GM18858 (cell line): ENCODE results near the gene SPACA7.
"Not testable (repeated sequence)": the region's sequence is repeated elsewhere in the genome, so short reads cannot be mapped to it uniquely, and the experiment has no call there.

Source experiments
- ATAC-seq: cut with Tn5 transposase; IDR thresholded peaks from one replicate; pipeline ENCODE4 v1.9.1; 2021; ENCODE audit not compliant: unreplicated experiment

Gene SPACA7

DNA sequence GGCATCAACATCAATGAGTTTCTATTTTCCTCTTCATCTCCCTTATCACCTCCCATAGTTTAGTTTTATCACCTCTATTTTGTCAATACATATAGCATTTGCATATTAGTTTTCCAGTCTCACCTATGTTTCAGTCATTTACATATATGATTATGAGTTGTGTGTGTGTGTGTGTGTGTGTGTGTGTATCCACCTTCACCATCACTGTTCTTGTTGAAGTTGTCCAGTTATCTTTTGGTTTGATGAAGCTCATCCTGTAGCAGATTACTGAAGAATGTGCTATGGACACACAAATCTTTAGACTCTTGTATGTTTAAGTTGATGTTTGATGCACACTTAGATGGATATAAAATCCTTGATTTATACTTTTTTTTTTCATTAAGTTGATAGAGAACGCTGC is 40.5 kb downstream of the SPACA7 start:
- no peak for ATAC-seq

DNA sequence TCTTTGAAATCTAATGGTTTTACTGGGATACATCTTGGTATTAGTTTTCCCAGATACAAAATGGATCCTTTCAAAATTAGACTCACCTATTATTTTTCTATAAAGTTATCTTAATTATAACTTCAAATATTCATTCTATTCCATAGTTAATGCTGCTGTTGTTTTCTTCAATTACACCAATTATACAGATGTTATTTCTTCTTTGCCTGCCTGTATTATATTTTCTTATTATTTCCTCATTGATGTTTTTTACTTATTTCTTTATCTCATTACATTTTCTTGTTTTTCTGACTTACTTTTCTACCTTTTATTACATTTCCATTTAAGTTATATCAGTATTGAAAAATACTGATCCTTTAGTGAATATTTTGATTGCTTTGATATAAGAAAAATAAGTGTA is 40.9 kb downstream of the SPACA7 start:
- no peak for ATAC-seq

DNA sequence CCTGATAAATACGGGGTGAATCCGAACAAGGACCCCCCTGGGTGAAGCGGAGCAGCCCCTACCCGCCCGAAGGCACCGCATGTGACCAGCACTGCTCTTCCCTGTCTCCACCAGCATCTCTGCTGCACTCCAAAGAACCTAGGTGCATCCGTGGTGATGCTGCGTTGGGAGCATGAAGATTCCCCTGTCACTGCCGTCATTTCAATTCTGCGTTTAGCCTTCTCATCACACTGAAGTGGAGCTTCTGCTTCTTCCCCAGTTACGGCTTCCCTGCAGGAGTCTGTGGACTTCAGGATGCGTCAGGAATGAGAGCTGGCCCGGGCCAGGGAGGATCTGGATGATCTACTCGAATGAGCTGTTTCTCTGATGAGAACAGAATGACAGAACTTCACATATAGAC is 47.9 kb downstream of the SPACA7 start:
- no peak for ATAC-seq

DNA sequence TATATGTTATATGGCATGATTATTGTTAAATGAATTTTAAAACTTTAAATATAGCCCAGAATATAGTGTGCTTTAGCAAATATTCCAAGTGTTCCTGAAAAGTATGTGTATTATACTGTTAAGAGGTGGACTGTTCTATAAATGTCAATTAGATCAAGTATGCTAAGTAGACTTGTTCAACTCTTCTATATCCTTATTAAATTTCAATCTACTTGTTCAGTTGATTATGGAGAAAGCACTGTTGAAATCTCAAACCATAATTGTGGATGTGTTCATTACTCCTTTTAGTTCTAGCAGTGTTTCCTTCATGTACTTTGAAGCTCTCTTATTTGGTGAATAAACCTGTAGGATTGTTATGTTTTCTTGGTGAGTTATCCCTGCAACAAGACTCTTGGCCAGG is 52.5 kb downstream of the SPACA7 start:
- ATAC-seq = no peak

DNA sequence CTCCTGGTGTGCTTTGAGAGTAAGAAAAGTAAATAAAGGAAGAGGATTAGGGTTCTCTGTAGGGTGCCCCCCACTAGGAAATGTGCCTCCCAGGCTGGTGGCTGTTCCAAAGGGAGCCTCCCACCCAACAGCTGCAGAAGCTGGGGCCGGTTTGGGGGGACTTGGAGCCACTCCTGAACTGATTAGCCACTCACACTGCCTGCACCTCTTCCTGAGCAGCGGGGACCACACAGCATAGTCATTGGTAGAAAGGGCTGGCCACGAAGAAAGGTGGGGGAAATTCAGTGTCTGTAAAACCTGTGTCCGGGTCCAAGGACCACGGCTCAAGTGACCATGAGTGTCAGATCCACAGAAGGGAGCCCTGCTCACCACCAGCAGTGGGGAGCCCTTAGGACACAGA is 55.6 kb downstream of the SPACA7 start:
- no peak for ATAC-seq

DNA sequence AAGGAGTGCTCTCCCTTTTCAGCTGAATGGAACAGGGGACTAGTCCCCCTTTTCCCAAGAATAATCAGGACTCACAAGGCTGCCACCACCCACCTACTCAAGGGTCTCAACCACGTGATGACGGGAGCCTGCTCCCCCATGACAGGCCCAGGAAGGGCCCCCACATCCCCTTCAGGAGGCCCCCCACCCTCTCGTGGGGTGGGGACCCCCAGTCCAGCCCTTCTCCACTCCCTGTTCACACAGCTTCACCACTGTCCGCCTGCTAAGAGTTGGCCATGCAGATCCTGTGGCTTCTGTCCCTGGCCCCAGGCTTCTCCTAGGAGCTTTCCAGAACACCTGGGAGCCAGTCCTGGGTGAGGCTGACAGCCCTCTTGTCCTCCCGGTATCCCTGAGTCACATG is 56.6 kb downstream of the SPACA7 start:
- ATAC-seq = not testable (repeated sequence)

DNA sequence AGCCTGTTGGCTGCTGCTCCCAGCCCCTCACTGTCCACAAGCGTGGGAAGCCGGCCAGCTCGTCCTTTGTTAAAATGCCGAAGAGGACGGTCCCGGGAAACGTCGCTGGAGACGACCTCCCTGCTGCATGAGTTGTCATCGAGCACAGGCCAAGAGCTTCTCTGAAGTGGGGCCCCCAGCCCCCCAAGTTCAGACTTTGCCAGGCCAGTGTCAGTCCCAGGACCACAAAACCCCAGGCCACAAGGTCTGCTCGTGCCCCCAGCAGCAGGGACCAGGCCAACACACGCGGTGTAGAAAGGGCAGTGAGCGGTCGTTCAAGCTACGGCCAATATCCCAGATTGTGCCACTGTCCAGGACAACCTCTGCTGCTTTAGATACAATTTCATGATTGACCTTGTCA is 57.4 kb downstream of the SPACA7 start:
- not testable (repeated sequence) for ATAC-seq

DNA sequence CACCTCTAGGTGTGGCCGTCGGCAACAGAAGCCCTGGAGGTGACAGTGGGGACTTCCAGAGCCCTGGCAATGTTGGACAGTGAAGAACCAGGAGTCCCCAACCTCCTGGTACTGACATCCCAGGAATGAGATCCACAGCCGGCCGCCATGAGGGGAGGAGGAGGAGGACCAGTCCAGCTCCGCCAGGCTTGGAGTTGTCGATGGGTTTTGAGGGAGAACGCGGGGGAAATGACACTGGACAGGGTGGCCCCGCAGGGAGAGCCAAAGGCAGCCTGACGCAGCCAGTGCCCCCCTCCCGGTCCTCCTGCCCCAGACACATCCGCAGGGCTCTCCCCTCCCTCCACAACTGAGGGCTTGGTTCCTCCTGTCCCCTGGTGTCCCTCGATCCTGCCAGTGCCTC is 57.9 kb downstream of the SPACA7 start:
- no peak for ATAC-seq

DNA sequence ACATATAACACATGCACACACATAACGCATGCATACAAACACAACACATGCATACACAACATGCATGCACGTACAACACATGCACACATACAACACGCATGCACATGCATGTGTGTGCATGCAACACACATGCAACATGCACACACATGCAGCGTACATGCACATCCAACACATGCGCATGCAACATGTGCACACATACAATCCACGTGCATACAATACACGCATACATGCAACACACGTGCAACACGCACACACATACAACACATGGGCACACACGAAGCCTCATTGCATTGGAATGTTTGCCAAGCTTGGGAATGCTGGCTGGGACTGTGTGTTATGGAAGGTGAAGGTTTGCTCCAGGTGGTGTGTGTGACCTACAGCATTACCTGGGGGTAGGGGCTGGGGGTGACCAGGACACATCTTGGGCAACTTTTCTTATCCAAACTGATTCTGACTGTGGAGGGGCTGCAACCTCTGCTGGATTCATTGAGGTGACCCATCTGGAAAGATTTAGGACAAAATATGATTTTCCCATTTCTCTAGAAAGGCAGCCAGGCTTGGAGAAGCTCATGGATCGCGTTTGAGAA is 58.9 kb downstream of the SPACA7 start:
- no peak for ATAC-seq

DNA sequence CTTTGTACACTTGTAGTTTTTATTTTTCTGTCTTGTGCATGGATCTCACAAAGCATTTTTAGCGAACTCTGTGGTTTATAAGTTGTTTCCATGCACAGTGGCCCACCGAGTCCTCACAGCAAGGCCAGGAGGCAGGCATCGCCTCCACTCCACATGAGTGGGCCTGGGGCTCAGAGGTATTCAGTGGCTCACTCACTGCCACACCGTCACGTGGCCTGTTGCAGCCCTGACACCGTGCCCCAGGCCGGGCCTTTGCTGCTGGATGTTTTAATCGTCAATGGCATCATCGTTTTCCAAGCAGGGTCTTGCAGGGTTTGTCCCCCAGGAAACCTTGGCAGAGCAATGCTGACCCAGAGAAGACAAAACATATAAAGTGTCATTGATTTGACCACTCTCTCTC is 59.8 kb downstream of the SPACA7 start:
- no peak for ATAC-seq

DNA sequence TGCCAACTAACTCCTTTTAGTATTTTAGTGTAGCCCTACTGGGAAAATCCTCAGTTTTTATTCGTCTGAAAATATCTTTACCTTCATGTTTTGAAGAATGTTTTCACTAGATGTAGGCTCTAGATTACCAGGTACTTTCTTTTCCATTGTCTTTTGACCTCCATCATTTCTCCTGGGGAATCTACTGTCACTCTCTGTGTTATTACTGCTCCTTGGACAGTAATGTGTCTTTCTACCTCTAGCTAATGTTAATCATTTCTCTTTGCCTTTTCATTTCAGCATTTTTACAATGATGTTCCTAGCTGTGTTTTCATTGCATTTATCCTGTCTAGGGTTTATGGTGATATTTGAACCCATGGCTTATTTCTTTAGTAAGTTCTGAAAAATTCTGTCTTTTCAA is 61.9 kb downstream of the SPACA7 start:
- ATAC-seq = no peak

DNA sequence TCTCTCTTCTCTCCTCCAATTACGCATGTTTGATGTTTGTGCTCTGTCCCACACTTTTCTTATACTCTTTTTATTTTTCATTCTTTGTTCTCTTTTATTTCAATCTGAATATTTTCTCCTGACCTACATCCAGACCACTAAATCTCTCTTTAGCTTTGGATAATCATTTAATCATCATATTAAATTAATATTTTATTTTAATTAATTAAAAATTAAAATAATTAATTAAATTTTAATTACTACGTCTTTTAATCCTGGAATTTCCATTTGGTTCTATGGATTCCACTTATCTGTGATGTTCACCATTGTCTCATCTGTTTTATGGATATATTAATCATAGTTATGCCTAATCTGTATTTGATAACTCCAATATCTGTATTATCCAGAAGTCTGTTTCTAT is 62.4 kb downstream of the SPACA7 start:
- no peak for ATAC-seq

DNA sequence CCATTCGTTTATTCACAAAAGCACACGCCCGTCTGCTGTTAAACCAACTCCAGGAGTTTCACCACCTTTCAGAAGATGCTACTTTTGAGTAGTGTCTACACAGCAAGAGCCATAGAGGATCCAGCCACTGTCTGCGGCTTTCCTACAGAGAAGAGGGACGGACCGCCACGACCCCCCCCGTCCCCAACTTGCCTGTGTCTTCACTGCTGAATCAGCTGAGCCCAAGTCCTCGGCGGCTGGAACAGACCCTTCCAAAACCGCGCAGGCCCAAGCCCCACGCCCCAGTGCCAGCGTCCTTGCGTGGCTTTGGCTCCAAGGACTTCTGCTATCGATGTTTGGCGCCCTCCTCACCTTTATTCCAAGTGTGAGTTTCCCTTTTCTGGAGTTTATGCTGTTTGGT is 65.1 kb downstream of the SPACA7 start:
- ATAC-seq = no peak

DNA sequence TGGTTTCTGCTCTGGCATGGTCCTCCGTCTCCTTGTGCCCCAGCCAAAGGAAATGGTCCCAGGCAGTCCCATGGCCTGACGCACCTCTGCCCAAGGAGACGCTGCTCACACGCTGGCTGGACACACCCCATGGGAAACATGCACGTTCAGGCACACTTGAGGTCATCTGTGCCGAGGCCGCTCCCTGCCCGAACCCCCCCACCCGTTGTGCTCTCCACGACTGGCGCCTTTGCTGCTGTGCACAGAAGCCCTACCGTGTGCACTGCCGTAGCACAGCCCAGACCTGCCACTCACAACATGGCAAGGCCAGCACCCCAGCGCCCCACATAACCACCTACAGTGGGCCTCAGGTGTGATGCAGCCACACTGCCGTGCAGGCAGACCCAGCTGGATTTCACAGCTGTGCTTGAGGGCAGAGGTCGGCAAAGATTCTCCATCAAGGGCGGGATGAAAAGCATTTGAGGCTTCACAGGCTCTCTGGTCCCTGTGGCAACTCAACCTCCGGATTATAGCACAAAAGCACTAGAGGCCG is 65.7 kb downstream of the SPACA7 start:
- ATAC-seq = no peak

DNA sequence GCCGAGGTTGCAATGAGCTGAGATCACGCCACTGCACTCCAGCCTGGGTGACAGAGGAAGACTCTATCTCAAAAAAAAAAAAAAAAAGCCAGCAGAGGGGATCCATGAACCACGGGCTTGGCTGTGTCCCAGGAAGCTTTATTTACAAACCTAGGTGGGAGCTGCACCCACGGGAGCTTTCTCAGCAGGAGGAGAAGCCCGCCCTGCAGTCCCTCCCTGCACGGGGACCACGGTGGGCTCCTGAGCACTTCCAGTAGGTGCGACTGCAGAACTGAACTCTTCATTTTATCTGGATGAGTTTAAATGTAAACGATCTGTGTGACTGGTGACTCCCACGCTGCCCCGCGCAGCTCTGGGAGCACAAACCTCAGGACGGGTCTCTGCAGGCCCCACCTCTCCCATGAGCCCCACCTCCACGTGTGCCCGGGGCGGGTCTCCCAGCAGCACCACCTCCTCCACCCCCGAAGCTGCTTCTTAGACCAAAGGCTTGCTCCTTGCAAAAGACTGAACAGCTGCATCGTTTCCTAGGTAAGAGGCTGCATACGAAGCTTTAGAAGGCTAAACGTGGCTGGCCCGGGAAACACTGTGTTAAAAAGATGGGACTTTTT is 66.4 kb downstream of the SPACA7 start:
- no peak for ATAC-seq

DNA sequence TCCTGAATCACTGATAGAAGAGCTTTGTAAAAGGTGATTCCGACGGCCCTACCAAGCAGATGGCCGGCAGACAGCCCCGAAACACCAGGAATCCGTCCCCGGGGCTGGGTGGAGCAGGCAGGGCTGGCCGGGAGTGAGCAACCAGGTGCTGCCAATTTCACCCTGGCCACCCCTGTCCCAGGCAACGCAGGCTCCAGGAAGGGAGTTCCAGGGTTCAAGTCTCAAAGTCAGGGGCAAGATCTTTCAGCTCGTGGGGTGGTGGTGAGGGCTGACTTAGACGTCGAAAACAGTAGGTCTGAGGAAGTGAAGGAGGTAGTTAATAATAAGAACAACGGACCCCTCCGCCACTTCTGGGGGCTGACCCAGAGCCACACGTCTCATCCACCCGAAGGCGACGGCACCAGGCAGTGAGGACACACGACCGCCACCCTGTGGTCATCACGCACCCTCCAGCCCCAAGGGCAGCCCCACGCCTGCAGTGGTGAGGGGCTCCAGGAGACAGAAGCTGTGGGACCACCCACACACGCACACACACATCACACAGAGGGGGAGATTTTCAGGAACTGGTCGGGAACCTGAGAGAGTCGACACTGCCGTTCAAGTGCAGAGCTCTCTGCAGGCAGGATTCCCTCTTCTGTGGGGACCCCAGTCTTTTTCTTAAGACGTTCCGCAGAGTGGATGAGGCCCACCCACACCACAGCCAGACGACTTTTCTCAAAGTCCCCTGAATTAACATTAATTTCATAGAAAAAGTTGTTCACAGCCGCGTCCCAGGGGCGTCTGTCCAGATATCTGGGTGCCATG is 67.2 kb downstream of the SPACA7 start:
- ATAC-seq = no peak

DNA sequence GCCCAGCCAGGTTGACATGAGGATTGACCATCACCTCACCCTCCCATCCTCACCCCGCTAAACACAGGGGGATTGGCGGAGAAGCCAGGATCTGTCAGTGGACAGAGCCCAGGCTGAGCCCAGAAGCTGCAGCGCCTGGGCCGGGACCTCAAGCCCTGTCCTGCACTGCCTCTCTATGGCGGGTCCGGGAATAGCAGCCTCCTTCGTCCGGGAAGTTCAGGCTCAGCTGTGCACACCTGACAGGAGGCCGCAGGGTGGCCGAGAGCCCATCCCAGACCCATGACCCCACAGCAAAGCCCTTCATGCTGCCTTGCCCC is 67.8 kb downstream of the SPACA7 start:
- ATAC-seq = no peak

DNA sequence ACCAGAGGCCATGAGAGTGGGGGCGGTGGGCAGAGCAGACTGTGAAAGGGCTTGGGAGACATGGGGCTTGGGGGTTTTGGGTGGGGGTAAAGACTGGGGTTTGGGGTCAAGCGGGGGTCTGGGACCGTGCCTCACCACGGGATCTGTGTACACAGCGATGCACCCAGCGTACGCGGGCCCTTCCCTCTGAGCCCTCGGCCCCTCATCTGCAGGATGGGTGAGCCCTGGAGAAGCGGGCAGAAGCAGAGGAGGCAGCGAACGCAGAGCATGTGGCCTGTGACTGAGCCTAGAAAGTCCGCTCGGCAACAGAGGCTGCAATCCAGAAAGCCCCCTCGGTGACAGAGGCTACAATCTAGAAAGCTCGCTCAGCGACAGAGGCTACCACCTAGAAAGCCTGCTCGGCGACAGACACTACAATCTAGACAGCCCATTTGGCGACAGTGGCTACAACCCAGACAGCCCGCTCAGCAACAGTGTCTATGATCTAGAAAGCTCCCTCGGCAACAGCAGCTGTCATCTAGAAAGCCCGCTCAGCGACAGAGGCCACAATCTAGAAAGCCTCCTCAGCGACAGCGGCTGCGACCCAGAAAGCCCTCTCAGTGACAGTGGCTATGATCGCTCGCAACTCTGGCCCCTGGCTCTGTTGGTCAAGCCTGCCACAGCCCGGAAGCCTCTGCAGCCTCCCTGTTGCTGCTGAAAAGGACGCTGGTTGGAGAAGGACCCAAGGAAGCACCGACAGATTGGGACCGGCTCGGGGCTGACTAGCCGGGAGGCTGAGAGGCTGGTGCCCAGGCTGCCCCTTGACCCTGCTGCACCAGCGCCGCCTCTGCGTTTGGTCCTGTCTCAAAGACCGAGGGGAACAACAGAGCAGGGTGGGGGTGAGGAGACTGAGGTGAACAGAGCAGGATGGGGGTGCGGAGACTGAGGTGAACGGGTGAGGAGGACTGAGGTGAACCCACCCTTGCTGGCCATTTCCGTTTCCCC is 68.6 kb downstream of the SPACA7 start:
- no peak for ATAC-seq

DNA sequence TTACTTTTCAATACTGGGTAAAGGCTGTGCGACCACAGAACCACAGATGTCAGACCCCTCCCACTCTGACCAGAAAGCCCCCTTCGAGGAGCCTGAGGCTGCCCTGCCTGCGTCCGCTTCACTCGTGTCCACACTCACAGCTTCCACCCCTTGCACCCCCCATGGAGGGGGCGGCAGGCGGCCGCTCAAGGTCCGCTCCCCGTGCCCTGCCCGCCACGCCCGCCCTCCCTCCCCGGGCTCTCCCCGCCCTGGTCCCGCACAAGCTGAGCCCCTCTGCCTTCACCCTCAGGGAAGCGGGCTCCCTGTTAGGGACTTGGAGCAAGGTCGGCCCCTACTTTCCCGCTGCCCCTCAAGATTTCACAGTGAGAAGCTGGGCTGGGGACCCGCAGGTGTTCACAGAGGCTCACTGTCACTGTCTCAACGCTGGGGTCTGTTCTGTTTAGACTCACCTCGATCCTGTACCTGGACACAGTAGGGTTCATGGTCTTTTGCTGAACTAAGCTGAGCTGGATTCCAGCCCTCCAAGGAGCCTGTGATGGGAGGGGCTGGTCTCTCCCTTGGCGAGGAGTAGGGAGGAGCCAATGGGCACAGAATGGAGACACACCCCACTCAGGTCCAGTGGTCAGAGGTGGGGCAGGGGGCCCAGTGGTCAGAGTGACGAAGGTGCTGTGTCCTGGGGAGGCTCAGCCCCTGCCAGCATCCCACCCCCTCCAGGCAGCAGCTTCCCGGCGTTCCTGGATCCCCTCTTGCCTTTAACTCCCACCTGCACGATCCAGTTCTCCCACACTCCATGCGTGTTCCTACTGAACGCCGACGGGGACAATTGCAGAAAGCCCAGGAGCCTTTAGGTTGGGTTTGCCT is 69.5 kb downstream of the SPACA7 start:
- ATAC-seq = no peak

DNA sequence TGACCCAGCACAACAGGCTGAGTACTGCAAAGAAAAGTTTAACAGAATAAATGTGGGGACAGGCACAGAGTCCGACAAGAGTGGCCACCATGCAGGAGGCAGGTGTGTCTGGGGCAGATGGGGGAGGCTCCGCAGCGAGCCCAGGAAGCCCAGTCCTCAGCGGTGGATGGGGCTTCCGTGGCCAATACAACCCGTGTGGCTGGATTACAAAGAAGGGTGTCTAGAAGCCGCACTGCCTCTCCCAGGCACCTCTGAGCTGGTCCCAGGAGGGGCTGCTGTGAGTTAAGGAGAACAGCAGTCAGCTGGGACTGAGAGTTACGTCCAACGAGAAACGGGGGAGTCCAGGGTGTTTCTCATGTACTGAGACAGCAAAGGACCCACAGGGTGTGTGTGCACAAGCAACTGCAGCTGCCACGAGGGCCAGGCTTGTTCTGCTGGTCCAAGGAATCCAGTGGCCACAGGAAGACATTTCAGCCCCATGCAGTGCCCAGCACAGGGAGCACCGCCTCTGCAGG is 70.2 kb downstream of the SPACA7 start:
- no peak for ATAC-seq
